GM21381 (cell line): ENCODE measurements around the gene CLGN.

Source experiments
- ATAC-seq: cut with Tn5 transposase; IDR thresholded peaks from one replicate; pipeline ENCODE4 v1.9.1; 2021; ENCODE audit warnings: mild to moderate bottlenecking, moderate library complexity; ENCODE audit not compliant: unreplicated experiment

The CLGN gene

DNA sequence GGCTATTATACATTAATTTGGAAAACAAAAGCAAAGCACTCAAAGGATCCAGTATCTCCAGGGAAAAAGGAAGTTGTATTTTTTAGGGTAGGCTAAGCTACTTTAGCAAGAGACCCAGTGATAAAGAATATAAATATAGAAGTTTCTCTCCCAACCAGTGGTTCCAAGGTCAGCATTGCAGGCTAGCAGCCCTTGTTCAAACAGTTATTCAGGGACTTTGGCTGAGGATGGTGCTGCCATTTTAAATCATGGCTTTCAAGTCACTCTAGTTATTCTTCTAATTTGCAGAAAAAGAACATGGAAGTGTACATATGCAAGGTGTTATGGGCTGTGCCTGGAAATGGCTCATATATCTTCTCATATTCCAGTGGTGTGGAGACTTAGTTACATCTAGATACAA, 44.7 kb downstream of the CLGN start:
- ATAC-seq = no peak

DNA sequence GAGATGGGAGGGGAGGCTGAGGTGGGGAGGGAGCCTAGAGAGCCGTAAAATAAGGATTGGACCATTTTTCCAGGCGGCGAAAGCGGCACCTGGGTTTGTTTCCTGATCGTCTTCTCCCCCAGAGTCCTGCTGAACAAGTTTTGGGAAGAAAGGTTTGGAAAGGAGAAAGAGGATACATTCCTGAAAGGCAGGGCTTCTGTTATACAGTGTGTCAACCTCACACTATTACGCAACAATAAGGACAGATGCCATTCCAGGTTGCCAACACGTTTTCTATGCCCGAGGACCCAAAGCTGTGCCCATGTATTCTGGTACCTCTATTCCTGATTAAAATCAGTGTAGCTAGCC, 53.3 kb downstream of the CLGN start:
- no peak for ATAC-seq

DNA sequence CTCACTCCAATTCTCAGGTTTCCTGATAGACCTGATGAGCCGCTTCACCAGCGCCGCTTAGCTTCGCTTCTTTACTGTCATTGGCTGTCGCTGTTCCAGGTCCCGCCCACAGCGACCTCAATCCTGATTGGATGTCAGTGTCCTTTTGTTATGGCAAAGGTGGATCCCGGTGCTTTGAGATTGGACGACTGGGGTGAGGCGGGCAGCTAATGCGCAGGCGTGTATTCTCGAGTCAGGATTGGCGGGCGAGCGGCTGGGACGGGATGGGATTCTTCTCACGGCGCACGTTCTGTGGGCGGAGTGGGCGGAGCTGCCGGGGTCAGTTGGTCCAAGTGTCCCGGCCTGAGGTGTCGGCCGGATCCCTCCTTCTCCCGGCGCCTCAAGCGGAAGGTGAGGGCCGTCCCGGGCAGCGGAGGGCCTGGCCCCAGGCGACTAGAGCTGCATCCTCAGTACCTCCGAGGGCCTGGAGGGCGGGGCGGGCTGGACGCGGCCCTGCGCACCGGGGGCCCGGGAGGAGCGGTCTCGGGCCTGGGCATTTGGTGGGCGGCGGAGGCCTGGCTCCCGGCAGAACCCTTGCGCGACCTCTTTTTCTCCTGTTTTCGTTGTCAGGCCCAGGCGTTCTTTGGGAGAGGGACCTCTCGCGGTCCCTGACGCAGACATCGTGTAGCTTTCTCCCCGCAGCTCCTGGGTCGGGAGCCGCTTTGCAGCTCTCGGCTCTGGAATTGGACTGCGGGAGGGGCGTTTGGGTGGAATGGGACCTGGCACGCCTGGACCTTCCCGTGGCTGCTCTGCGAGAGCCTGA, 53.9 kb downstream of the CLGN start, which contains the start of gene SCOC:
Gene SCOC (plus strand): TSS at position 319 of the 802 bp plus-strand sequence. CDS start 5,525 bp downstream, outside the sequence.
- ATAC-seq = peak; percentile 94

DNA sequence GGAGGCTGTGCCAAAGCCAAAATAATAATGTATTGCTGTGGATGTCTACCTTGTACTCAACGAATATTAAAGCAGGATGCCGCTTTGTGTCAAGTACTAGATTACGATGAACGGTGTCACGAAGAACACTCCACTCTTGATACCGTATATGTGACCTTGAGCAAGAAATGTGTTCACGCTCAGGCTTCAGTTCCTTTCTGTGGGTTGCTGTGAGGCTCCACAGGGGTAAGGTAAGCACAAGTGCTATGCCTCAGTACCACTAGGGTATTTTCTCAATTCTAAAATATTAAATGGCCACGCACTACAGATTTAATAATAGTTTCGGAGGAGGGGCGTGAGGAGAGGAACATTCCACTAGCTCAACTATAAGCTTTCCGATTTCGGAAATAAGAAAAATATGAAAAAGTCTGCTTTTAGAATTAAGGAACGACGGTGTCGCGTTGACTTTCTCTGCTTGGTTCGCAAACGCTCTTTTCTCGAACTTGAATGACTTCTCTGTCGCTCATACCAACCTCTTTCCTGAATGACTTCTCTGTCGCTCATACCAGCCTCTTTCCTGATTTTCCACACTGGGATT, 54.6 kb downstream of the CLGN start:
- ATAC-seq = peak; percentile 56

DNA sequence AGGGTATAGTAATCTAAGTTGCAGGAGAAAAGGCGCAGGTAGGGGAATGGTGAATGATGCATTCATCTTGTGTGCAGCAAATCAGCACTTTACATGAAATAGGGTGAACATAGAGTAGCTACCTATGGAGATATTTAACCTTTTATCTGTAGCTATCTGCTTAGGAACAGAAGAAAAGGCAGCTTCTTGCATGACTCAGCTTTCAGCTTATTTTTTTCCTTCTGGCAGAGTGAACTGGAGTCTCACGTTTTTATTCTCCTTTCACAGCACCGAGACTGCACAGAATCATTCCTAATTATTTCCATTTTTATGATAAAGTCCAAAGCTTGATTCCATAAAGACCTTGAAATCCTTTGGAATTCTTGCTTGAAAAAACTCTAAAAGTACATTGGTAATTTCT, 58.8 kb downstream of the CLGN start:
- ATAC-seq = no peak

DNA sequence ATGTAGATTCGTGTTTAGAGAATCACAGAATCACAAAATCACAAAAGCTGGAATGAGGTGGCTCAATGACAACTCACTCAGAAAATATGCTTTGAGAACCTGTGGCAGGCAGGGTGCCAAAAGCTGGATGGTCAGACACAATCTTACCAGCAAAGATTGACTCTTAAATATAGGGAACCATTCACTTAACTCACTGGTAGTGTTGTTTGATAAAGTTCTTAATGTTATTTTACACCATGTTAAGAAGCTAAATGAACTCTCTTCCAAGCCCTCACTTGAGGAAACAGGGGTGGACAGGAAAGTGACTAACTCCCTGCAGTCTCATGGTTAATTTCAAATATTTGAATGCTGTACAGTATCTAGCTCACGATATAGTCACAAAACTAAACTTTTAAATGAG, 59.7 kb downstream of the CLGN start:
- ATAC-seq = no peak

DNA sequence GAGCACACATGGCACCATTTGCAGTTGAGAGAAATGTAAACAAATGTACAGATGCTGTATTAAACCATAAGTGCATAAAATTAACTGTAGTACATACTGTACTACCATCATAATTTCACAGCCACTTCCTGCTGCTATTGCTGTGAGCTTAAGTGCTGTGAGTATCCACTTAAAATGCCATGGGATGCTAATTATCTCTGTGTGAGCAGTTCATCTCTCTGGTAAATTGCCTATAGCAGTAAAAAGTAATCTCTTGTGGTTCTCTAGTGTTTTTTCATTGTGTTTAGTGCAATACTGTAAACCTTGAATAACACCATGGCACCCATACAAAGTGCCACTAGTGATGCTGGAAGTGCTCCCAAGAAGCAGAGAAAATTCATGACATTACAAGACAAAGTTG, 63.9 kb downstream of the CLGN start:
- no peak for ATAC-seq

DNA sequence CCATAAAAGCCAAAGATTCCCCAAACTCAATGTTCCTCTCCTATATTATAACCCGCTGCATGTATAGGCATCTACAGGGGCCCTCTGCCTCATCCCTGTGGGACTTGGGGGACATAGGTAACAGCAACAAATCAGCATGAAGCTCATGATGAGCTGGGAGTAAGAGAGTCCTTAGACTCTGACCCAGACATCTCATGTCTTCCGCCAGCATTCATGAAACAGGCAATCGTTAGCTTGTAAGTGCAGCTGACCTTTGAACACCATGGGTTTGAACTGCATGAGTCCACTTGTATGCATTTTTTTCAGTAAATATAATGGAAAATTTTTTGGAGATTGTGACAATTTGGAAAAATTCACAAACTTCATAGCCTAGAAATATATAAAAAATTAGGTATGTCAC, 64.4 kb downstream of the CLGN start:
- ATAC-seq = no peak

DNA sequence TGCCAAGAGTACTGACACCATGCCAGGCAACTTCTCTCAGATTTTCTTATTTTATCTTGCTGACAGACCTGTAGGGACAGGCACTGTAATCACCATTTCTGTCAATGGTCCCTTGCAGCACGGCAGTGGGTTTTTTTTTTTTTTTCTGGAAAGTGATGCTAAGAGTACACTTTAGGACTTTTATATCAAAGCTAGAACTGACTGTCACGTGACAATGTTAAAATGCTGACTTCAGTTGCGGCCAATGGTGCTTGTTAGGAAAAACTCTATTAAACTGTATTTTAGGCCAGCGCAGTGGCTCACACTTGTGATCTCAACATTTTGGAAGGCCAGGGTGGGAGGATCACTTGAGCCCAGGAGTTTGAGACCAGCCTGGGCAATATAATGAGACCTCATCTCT, 66.3 kb downstream of the CLGN start:
- ATAC-seq = no peak

DNA sequence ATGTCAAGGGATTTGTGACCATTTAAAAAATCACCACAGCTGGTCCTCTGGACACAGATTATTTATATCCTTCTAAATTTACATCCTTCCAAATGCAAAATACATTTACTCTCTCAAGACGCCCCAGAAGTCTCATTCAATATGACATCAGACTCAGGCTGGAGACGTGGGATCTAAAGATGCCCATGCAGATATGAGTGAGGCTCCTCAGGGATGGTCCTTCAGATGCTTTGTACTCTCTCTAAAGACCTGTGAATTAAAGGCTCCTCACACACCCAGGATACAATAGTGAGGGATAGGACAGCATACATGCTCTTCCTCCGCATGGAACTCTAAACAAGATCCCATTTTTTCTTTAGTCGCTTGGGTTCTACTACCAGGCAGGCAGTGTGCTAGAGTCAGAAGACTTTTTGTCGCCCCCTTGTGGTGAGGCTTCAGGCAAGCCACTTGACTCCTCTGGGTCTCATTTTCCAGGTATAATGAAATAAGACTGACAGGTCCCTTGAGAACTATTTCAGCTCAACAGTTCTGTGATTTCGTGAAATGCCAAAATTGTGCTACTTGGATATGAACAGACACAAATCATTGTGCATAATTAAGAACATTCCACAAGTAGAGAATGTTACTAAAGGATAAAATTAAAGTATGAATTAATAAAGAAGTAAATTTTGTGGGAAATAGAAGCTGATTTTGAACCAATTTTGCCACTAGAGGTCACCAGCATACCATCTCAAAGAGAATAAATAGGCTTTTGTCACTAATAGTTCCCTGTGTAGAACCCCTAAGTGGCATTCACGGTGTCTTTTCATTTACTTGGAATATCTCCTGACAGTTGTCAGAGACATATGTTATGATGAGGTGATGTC, 67.7 kb downstream of the CLGN start:
- peak; percentile 97 for ATAC-seq

DNA sequence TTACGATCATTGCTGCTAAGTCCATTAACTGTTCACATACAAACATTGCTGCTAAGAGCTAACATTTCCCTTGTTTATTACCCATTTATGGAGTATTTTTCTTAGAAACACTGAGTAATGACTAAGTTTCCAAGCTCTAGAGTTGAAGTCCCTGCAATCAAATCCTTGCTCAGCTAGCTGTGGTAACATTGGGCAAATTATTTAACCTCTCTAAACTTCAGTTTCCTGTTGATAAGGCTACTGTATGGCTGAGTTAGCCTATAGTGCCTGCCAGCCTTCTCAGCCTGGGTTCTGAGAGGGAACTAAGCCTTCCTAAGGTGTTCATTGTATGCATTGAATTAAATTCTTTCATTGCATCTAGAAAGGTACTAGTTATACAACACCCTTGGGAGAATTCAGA, 69.2 kb downstream of the CLGN start:
- no peak for ATAC-seq

DNA sequence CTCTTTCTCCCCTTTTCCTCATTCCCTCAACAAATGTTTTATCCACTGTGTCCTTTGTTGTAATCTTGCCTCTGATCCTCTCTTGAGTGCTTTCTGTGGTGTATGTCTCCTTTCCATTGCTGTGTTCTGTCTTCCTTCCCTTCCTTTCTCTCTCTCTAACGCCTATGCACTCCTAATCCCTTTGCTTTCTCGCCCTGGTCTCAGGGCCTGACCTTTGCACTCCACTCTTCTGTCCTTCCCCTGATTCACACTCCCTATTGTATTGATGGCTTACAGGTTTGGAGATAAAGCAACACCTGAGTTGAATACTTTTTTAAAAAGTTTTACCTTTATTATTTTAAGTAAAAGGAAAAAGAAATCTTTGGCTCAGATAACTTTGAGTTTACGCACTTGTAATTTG, 69.6 kb downstream of the CLGN start:
- ATAC-seq = no peak

DNA sequence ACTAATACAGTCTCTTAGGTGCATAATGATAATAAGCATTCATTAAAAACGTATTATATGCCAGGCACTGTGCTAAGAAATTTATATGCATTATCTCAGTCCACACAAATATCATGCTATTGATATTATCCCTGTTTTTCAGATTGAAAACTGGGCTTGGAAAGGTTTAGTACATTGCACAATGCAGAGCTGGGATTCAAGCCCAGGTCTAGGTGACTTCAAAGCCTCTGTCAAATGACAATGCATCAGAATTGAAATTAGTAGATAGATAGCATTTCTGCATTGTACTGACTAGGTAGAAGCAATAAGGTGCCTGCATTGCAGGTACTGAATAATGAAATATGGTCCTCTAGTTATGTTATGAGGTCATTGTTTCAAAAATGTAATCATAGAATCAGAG, 72.2 kb downstream of the CLGN start:
- ATAC-seq = no peak

DNA sequence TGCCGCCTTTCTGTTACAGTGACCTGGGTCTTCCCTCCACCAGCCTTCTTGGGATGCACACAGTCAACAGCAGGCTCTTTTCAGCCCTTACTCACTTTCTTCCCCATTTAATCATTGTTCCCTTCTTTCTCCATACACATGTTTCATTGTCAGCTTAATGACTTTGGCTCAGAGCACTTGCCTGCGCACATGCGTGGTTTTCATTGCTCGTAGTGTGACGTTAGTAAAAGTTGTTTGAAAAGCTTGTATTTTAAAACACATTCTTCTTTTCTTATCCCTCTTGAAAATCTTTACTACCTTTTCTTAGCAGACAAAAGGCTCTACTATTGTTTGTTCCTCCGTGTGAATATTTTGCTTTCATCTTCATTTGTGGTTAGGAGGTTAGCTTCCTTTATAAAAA, 73.7 kb downstream of the CLGN start:
- no peak for ATAC-seq

DNA sequence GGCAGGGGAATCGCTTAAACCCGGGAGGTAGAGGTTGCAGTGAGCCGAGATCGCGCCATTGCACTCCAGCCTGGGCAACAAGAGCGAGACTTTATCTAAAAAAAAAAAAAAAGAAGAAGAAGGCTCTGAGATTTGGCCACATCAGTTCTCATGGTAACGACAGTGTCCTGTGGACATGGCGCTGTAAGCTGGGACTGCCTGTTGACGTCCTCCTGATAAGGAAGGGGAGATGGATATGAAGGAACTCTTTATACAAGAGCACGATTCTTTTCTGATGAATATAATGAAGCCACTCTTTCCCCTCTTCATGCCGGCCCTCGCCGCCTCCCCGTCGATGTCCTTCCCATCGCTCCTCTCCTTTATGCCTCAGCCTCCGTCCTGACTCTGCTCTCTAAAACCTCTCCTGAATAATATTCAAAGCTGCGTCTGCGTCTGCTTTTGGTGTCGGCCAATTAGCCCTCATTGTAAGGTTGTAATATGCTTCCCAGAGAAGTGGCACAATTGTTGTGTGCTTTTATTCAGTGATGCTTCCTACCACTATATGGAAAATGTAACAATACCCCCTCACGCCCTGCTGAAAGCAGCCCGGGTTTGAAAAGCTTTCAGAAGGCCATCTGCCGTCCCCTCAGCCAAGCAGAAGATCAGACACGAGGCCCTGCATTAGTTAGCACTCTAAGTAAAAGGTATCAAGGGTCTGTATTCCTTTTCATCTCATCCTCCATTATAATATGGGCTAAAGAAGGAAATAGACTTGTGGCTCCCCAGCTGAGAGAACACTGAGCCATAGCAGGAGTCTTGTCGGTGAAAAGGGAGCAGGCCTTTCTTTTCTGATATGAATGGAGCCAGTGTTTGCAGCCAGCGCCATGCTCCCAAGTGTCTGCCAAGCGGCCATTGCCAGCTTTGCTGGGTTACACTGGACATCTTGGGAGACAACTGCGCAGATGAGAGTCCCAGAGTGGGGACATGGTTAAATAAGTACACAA, 76.1 kb downstream of the CLGN start:
- no peak for ATAC-seq

DNA sequence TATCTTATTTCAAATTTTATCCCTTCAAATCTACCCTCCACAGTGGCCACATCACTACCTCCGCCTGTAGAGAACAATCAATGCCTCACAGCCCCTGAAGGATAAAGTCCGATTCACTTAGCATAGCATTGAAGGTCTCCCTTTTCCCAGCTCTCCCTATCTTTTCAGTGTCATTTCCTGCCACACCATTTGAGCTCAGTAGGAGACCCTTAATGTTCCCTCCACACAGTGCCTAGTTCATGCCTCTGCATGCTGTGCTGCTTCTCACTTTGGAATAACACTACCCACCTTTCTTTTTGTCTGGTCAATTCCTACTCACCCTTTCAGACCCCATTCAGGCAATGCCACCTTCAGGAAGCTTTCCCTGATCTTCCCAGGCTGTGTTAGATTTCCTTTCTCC, 77.6 kb downstream of the CLGN start:
- ATAC-seq = no peak

DNA sequence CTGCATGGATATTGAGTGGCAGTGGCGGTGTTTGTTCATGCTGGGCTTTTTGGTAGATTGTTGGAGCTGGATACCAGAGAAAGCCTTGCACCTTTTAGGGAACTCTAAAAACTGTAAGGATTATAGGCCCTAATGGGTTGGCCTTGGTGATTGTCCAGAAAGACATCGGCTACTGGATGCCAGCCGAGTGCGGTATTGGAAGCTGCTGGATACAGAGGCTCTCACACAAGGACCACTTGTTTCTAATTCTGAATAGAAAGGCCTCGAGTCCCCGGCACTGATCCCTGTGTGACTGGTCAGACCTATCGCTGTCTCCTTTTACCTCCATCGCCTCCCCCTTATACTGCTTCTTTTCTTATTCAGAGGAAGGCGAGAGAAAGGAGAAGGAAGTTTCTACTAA, 81.3 kb downstream of the CLGN start:
- ATAC-seq = no peak

DNA sequence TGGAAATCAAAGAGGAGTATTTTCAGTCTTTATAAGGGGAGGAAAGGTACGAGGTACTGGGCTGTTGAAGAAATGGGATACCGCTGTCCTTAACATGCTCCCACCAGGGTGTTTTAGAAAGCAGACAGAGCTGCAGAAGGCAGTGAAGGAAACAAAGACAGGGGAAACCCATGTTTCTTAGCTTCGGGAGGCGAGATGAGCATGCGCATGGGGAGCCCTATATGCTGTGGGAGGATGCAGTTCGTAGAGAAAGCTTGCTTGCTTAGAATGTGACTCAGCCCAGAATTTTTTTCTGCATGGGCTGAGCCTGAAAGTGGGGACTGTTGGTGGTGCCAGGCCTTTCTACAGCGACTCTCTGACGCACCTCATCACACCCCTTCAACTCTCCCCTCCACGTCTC, 82.8 kb downstream of the CLGN start:
- no peak for ATAC-seq

DNA sequence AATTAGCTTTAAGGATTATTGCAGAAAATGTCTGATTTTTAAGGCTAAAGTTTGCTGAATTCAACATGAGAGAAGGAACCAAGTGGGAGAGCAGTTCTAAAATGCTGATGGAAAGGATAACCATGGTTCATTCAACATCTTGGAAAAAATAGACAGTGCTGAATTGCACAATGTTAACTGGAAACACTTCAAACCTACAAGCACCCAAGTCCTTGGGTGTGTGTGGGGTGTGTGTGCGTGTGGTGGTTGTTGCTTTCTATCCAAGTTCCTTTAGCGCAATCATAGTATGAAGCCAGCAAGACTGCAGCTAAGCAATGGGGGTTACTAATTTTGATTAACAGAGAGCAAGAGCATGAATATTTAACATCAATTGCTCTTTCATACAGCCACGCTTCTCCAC, 83.3 kb downstream of the CLGN start:
- no peak for ATAC-seq

DNA sequence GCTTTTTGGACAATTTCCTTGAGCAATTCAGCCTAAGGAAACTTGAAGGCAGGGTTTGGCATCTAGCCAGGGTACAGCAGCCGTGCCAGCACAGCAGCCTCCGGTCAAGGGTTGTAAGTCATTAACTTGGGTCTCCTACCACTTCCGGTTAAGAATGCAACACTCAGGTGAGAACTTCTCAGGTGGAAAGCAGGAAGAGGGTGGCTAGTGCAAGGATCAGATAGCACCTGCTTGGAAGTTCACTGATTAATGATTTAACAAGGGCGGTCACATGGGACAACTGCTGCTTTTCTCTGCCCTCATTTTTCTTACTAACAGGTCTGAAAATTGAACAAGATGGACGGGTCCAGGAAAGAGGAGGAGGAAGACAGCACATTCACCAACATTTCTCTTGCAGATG, 84.1 kb downstream of the CLGN start:
- peak; percentile 91 for ATAC-seq

DNA sequence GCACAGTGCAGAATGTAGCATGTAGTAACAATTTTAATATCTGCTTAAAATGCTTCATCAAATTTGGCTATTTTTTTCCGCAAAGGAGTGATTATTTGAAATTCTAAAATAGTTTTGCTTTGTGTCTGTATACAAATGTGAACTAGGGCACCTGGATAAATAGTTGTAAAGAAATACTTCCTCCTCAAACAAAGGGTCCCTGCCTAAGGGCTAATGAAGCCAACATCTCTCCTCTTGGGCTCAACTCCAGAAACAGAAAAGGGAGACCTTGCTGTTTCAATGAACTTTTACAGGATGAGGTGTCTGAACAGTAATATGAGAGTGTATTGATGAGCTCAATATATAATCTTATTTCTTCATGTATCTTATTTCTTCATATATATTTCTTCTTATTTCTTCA, 84.8 kb downstream of the CLGN start:
- no peak for ATAC-seq
